Transverse colon (tissue), 4 donors: ENCODE measurements around the gene VWA3B. TPM values are rescaled to one million over a fixed set of nuclear protein-coding genes. Genes with fewer than 3 reads are reported as not detected.

Source experiments
- DNase-seq: peaks from one replicate; pipeline ENCODE4 v3.0.0-alpha.2; 2019
- H3K27ac ChIP-seq, 4 donors: fragments of 200-600 bp; sonication (generic); 2 replicates each; pipeline ENCODE4 v1.5.1; 2016 to 2018; ENCODE audit warnings: inconsistent platforms in 4 of 4
- H3K27me3 ChIP-seq: fragments of 200-600 bp; sonication (generic); 2 replicates; pipeline ENCODE4 v1.5.1; 2017; ENCODE audit warnings: inconsistent platforms
- H3K36me3 ChIP-seq, 4 donors: fragments of 200-600 bp; sonication (generic); 2 replicates each; pipeline ENCODE4 v1.5.1; 2017 to 2019; ENCODE audit warnings: inconsistent platforms in 4 of 4
- H3K4me1 ChIP-seq, 4 donors: fragments of 200-600 bp; sonication (generic); 2 replicates each; pipeline ENCODE4 v1.5.1; 2017 to 2020; ENCODE audit warnings: inconsistent platforms in 4 of 4
- H3K4me3 ChIP-seq, 4 donors: fragments of 200-600 bp; sonication (generic); 1 replicate in 1 of 4; 2 replicates in 3 of 4; pipeline versions ENCODE4 v1.5.1 to v1.6.1; 2017 to 2019; ENCODE audit warnings: inconsistent platforms in 4 of 4
- H3K9me3 ChIP-seq, 2 donors: fragments of 200-600 bp; sonication (generic); 2 replicates each; pipeline ENCODE4 v1.5.1; 2017 to 2019; ENCODE audit warnings: inconsistent platforms in 2 of 2
- CTCF ChIP-seq, 5 experiments: fragments of 200-600 bp in 3 of 5; fragments of 450-650 bp in 2 of 5; sonication (generic) in 3 of 5; IDR thresholded peaks; 1 replicate in 2 of 5; 2 replicates in 3 of 5; pipeline ENCODE4 v1.5.1; 2016 to 2017; ENCODE audit warnings: antibody characterized with exemption in 5 of 5, inconsistent platforms in 3 of 5, mild to moderate bottlenecking in 2 of 5, moderate library complexity in 1 of 5
- EP300 ChIP-seq: sonication (generic); formaldehyde crosslinking; IDR thresholded peaks from one replicate; pipeline ENCODE4 v1.6.1; 2017; ENCODE audit warnings: antibody characterized with exemption, low read depth
- POLR2A ChIP-seq: fragments of 450-650 bp; IDR thresholded peaks from one replicate; pipeline ENCODE4 v1.6.1; 2016; ENCODE audit warnings: antibody characterized with exemption, mild to moderate bottlenecking, moderate library complexity
- POLR2AphosphoS5 ChIP-seq, 3 donors: sonication (generic); formaldehyde crosslinking; IDR thresholded peaks; one replicate each; pipeline ENCODE4 v1.6.1; 2016; ENCODE audit warnings: antibody characterized with exemption in 3 of 3
- WGBS, 2 donors: methylation state at CpG; one replicate each; pipeline ENCODE4 v1.1.5; 2018; ENCODE audit warnings: low coverage in 1 of 2; 5-methylcytosine and 5-hydroxymethylcytosine counted together
- in situ Hi-C, 4 donors: fragments of 200-750 bp; cut with MboI; loops; one replicate each; pipeline versions ENCODE4 v1.15.0 to v1.15.1; 2017; ENCODE audit warnings: low sequenced_read_pairs in 3 of 4, low pct_ligation_motif_present in 1 of 4, low pct_unique_long_range_greater_than_20kb in 1 of 4
- intact Hi-C: fragments of 100-400 bp; cut with DNase I; formaldehyde crosslinking; loops from one replicate; pipeline ENCODE4 v1.15.1; 2023; ENCODE audit warnings: low total_unique reads
- total RNA-seq, 4 donors: library from RNA; depleted of rRNA; stranded (reverse); fragments of >200 nt; gene quantifications; one replicate each; pipeline ENCODE4 v1.1.0, GENCODE V29; 2016

VWA3B gene
- total RNA-seq, 4 donors from 2014 or later = 0.41 to 0.48 TPM; not detected in 2

- H3K36me3 ChIP-seq = no peaks in the 10 kb centered on the region
- intact Hi-C loops = no loop called here
- peak overlapping the region; percentile 42 to 71 (median 60) for H3K27ac ChIP-seq
- in situ Hi-C loops = no loop called here
- peak; percentile 60 for DNase-seq
- H3K27me3 ChIP-seq = no peaks in the 10 kb centered on the region
- H3K4me3 ChIP-seq = no peak overlapping the region
- no peaks in the 10 kb centered on the region for H3K9me3 ChIP-seq
- TF ChIP-seq EP300 = no peak
- no peak for TF ChIP-seq CTCF (IDR thresholded peaks at IDR 0.05)
- TF ChIP-seq POLR2AphosphoS5 (IDR thresholded peaks at IDR 0.05) = peak in 1 of 3 donors; percentile 13
- H3K4me1 ChIP-seq = peaks cover 0 to 42% (median 30%) of the 10 kb centered on the region in 4 donors
- WGBS, 2 donors = 26 to 62% methylated on average over 5 to 9 of the region's 9 CpGs
These were observed 190.3 kb downstream of the VWA3B start for GRCh38 chr2:98277162-98277859.

- Histone ChIP-seq H3K36me3 (no peaks in the 10 kb centered on the region), H3K27ac (peak overlapping the region; percentile 42 to 71 (median 60)), H3K4me3 (no peak overlapping the region), H3K9me3 (no peaks in the 10 kb centered on the region), H3K27me3 (no peaks in the 10 kb centered on the region), H3K4me1 (peaks cover 0 to 42% (median 30%) of the 10 kb centered on the region in 4 donors)
- no peak for DNase-seq
- WGBS, 2 donors = 84% methylated on average over 7 of the region's 7 CpGs; no CpG with 5 or more reads in 1 of the 2 donors
- in situ Hi-C loops = no loop called here
- intact Hi-C loops = no loop called here
- TF ChIP-seq POLR2AphosphoS5 (IDR thresholded peaks at IDR 0.05) (no peak), EP300 (no peak), POLR2A (no peak), CTCF (IDR thresholded peaks at IDR 0.05) (no peak)
These were observed 191.1 kb downstream of the VWA3B start for GRCh38 chr2:98278074-98278473.

- H3K4me3 ChIP-seq = peak overlapping the region in 2 of 4 donors; percentile 0 to 13
- in situ Hi-C loops = no loop called here
These were observed 193.6 kb downstream of the VWA3B start for GRCh38 chr2:98280376-98281102.

More at GRCh38 chr2:98280376-98281102, 193.6 kb downstream of the VWA3B start:
- peak; percentile 79 for DNase-seq
- H3K27ac ChIP-seq = peak overlapping the region; percentile 78 to 89 (median 86)
- H3K27me3 ChIP-seq = no peaks in the 10 kb centered on the region
- peaks cover 0 to 42% (median 30%) of the 10 kb centered on the region in 4 donors for H3K4me1 ChIP-seq
- TF ChIP-seq POLR2AphosphoS5 (IDR thresholded peaks at IDR 0.05) (peak in 1 of 3 donors; percentile 74), EP300 (no peak), CTCF (IDR thresholded peaks at IDR 0.05) (no peak)
- 0 to 34% methylated on average over 3 to 18 of the region's 18 CpGs for WGBS, 2 donors
- H3K9me3 ChIP-seq = no peaks in the 10 kb centered on the region
- intact Hi-C loops = no loop called here
- no peaks in the 10 kb centered on the region for H3K36me3 ChIP-seq
